ENCODE measurements around the gene GPR17.

The GPR17 gene

GRCh38 chr2:127630096-127630863, 15.7 kb upstream of the GPR17 start:
- no peak for DNase-seq (ENCODE audit: low read depth, low spot score)

- no peak for DNase-seq (ENCODE audit: low read depth, low spot score)
These were observed 15.0 kb upstream of the GPR17 start for GRCh38 chr2:127630864-127631540.

- no peak for DNase-seq (ENCODE audit: low read depth, low spot score)
These were observed 14.4 kb upstream of the GPR17 start for GRCh38 chr2:127631541-127631996.

GRCh38 chr2:127631997-127632581, 13.9 kb upstream of the GPR17 start:
- DNase-seq (ENCODE audit: low read depth, low spot score): no peak

- DNase-seq (ENCODE audit: low read depth, low spot score): no peak
These were observed 13.1 kb upstream of the GPR17 start for GRCh38 chr2:127632592-127633489.

- DNase-seq (ENCODE audit: low read depth, low spot score): no peak
These were observed 12.3 kb upstream of the GPR17 start for GRCh38 chr2:127633556-127634065.

GRCh38 chr2:127634066-127634617, 11.8 kb upstream of the GPR17 start:
- DNase-seq (ENCODE audit: low read depth, low spot score): no peak

- DNase-seq (ENCODE audit: low read depth, low spot score): no peak
These were observed 11.2 kb upstream of the GPR17 start for GRCh38 chr2:127634626-127635379.

GRCh38 chr2:127635380-127636237, 10.3 kb upstream of the GPR17 start:
- DNase-seq (ENCODE audit: low read depth, low spot score): no peak

GRCh38 chr2:127636248-127637235, 9.4 kb upstream of the GPR17 start:
- no peak for DNase-seq (ENCODE audit: low read depth, low spot score)

- no peak for DNase-seq (ENCODE audit: low read depth, low spot score)
These were observed 8.7 kb upstream of the GPR17 start for GRCh38 chr2:127637236-127637630.

- DNase-seq (ENCODE audit: low read depth, low spot score): no peak
These were observed 8.2 kb upstream of the GPR17 start for GRCh38 chr2:127637725-127638252.

GRCh38 chr2:127638361-127639110, 7.4 kb upstream of the GPR17 start:
- DNase-seq (ENCODE audit: low read depth, low spot score): no peak

GRCh38 chr2:127639111-127639474, 6.9 kb upstream of the GPR17 start:
- no peak for DNase-seq (ENCODE audit: low read depth, low spot score)

- no peak for DNase-seq (ENCODE audit: low read depth, low spot score)
These were observed 5.6 kb upstream of the GPR17 start for GRCh38 chr2:127640082-127641072.

GRCh38 chr2:127641133-127641532, 4.8 kb upstream of the GPR17 start:
- DNase-seq (ENCODE audit: low read depth, low spot score): no peak

All from activated naive CD8-positive, alpha-beta T cell treated with anti-CD3 and anti-CD28 coated beads, Interleukin-2, amount 50 U/mL, for 16 hours (primary cell).